ENCODE measurements around the gene TM2D3. TPM values are rescaled to one million over a fixed set of nuclear protein-coding genes. Genes with fewer than 3 reads are reported as not detected.

Gene TM2D3
- total and polyA plus RNA-seq, 2 donors (not counting 1 experiment from before 2014, with no cell fraction given), result 35.5 to 63.5 TPM

- Histone ChIP-seq H3K36me3 (replicated peaks in 1 of 2; ENCODE audit: control extremely low read depth in 1 of 2, control insufficient read depth in 1 of 2, extremely low read depth in 1 of 2, insufficient read depth in 2 of 2, low read length in 1 of 2) (peaks cover 0 to 75% of the 10 kb centered on the region in 2 experiments), H3K27ac (ENCODE audit: low read length in 2 of 2) (no peak overlapping the region), H2AFZ (ENCODE audit: insufficient read depth, low read depth, low read length, poor library complexity, severe bottlenecking) (no peak overlapping the region), H3K79me2 (ENCODE audit: control insufficient read depth, insufficient read depth, low read length) (no peaks in the 10 kb centered on the region), H3K4me3 (ENCODE audit: control extremely low read depth in 1 of 5, extremely low read depth in 1 of 5, insufficient read depth in 1 of 5, low read depth in 2 of 5, low read length in 4 of 5) (no peak overlapping the region), H3K4me1 (ENCODE audit: control insufficient read depth in 2 of 2, insufficient read depth in 2 of 2, low read length in 2 of 2) (peaks cover 3 to 6% of the 10 kb centered on the region in 2 donors), H4K20me1 (ENCODE audit: control insufficient read depth, insufficient read depth, low read length, poor library complexity, severe bottlenecking) (no peaks in the 10 kb centered on the region), H3K27me3 (replicated peaks in 1 of 4; ENCODE audit: control extremely low read depth in 1 of 4, control insufficient read depth in 3 of 4, insufficient read depth in 4 of 4, low read length in 3 of 4) (no peaks in the 10 kb centered on the region), H3K4me2 (replicated peaks; ENCODE audit: low read depth, low read length, poor library complexity, severe bottlenecking) (no peak overlapping the region), H3K9ac (ENCODE audit: low read length) (no peak overlapping the region), H3K9me3 (ENCODE audit: control extremely low read depth in 1 of 3, control insufficient read depth in 2 of 3, insufficient read depth in 1 of 3, low read length in 2 of 3) (peaks cover 0 to 3% (median 0%) of the 10 kb centered on the region in 3 donors)
- ChIA-PET POLR2A (no interaction called here), CTCF (no interaction called here)
- DNase-seq (no peak), ATAC-seq (ENCODE audit: low read depth) (no peak)
- Mint-ChIP-seq H3K4me3 (no peak overlapping the region), H3K27ac (no peak overlapping the region), H3K27me3 (no peaks in the 10 kb centered on the region), H3K9me3 (ENCODE audit: insufficient read depth) (no peaks in the 10 kb centered on the region), H3K4me1 (peaks cover 24% of the 10 kb centered on the region)
- no CpG with 5 or more reads among the region's 1 CpG for WGBS (ENCODE audit: insufficient coverage)
- no peak for TF ChIP-seq CTCF (IDR thresholded peaks at IDR 0.05)
- TF ChIP-seq EZH2 (IDR thresholded peaks at IDR 0.05; ENCODE audit: borderline replicate concordance, insufficient read depth, low read depth, low read length, poor library complexity, severe bottlenecking), result no peak
- intact Hi-C loops (cut with micrococcal nuclease), result no loop called here
Observed at GRCh38 chr15:101696829-101697228, 44.6 kb upstream of the TM2D3 start.

- ATAC-seq (ENCODE audit: low read depth), result no peak
- H3K4me2 ChIP-seq (replicated peaks; ENCODE audit: low read depth, low read length, poor library complexity, severe bottlenecking), result no peak overlapping the region
- no peaks in the 10 kb centered on the region for H3K79me2 ChIP-seq (ENCODE audit: control insufficient read depth, insufficient read depth, low read length)
- peaks cover 0 to 3% (median 0%) of the 10 kb centered on the region in 3 donors for H3K9me3 ChIP-seq (ENCODE audit: control extremely low read depth in 1 of 3, control insufficient read depth in 2 of 3, insufficient read depth in 1 of 3, low read length in 2 of 3)
- no peak overlapping the region for H3K4me3 ChIP-seq (ENCODE audit: control extremely low read depth in 1 of 5, extremely low read depth in 1 of 5, insufficient read depth in 1 of 5, low read depth in 2 of 5, low read length in 4 of 5)
- ChIA-PET POLR2A (no interaction called here), CTCF (no interaction called here)
- H3K27ac Mint-ChIP-seq, result no peak overlapping the region
- peaks cover 0 to 55% of the 10 kb centered on the region in 2 experiments for H3K36me3 ChIP-seq (replicated peaks in 1 of 2; ENCODE audit: control extremely low read depth in 1 of 2, control insufficient read depth in 1 of 2, extremely low read depth in 1 of 2, insufficient read depth in 2 of 2, low read length in 1 of 2)
- no peaks in the 10 kb centered on the region for H3K9me3 Mint-ChIP-seq (ENCODE audit: insufficient read depth)
- H3K27me3 Mint-ChIP-seq, result no peaks in the 10 kb centered on the region
- H3K9ac ChIP-seq (ENCODE audit: low read length), result no peak overlapping the region
- no peak for DNase-seq
- no peaks in the 10 kb centered on the region for H3K27me3 ChIP-seq (replicated peaks in 1 of 4; ENCODE audit: control extremely low read depth in 1 of 4, control insufficient read depth in 3 of 4, insufficient read depth in 4 of 4, low read length in 3 of 4)
- 100% methylated on average over 2 of the region's 2 CpGs for WGBS (ENCODE audit: insufficient coverage)
- no peak for TF ChIP-seq CTCF (IDR thresholded peaks at IDR 0.05)
- TF ChIP-seq EZH2 (IDR thresholded peaks at IDR 0.05; ENCODE audit: borderline replicate concordance, insufficient read depth, low read depth, low read length, poor library complexity, severe bottlenecking), result no peak
- no peaks in the 10 kb centered on the region for H3K4me1 ChIP-seq (ENCODE audit: control insufficient read depth in 2 of 2, insufficient read depth in 2 of 2, low read length in 2 of 2)
- peaks cover 14% of the 10 kb centered on the region for H3K4me1 Mint-ChIP-seq
- H3K27ac ChIP-seq (ENCODE audit: low read length in 2 of 2), result no peak overlapping the region
- H3K4me3 Mint-ChIP-seq, result no peak overlapping the region
- intact Hi-C loops (cut with micrococcal nuclease), result no loop called here
- H4K20me1 ChIP-seq (ENCODE audit: control insufficient read depth, insufficient read depth, low read length, poor library complexity, severe bottlenecking), result no peaks in the 10 kb centered on the region
- H2AFZ ChIP-seq (ENCODE audit: insufficient read depth, low read depth, low read length, poor library complexity, severe bottlenecking), result no peak overlapping the region
Observed at GRCh38 chr15:101694261-101694660, 42.1 kb upstream of the TM2D3 start.

Data from B cell (primary cell).